NCI-H2196 treated with DMSO at 0.1 percent for 48 hours (cell line): ENCODE measurements around the gene PDZD7.

Experiments used
- DNase-seq: peaks from one replicate; lab custom pipeline; 2025; ENCODE audit not compliant: unreplicated experiment; lab: John Stamatoyannopoulos, UW

The PDZD7 gene

DNA sequence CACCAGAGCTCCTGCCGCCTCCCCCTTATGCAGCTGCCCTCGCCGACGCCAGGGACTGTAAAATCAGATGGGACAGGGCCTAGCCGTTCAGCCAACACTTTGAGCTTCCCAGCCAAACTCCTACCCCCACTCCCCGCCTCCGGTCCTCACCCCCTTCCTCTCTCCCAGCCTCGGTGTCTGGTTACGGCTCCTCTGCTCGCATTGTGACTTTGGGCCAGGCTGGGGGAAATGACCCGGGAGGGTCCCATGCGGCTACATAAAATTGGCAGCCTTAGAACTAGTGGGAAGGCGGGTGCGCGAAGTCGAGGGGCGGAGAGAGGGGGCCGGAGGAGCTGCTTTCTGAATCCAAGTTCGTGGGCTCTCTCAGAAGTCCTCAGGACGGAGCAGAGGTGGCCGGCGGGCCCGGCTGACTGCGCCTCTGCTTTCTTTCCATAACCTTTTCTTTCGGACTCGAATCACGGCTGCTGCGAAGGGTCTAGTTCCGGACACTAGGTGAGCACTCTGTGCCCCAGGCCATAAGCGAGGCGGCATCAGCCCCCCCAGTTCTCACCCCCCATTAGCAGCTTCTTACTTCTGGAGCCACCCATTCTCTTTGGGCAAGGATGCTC lies 30.8 kb upstream of the PDZD7 start, which contains the start of gene KAZALD1:
Gene KAZALD1 (plus strand): TSS at position 366 of the 608 bp plus-strand sequence. CDS start 604 bp downstream, outside the sequence.
- peak; percentile 7 for DNase-seq

DNA sequence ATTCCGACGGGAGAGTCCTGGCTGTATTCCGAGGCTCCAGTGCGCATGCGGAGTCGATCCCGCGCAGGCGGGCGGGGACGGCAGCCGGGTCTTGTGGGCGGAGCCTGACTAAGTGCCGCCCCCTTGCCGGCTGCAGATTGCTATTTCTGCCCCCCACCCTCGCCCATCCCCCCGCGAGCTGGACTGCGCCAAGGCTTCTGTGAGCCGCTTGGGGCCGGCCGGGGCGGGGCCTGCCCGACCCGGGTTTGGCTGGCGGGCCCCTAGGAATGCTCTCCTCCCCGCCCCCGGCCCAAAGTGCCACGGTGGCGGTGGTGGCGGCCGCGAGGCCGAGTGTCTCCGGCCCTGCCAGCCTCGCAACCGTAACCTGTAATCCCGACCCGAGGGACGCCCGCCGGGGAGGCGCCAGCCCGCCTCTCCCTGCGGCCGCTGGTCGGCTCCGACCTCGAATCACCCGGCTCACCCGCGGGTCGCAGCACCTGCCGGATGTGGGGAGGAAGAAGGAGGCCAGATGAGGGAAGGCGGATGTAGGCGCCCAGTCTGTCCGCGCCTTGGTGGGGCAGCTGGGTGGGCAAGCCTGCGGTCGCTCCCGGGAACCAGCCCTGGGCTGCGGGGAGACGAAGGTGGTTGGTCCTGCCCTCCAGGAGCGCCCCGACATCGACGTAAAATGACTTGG lies 30.2 kb upstream of the PDZD7 start:
- peak; percentile 45 for DNase-seq

GRCh38 chr10:101060036-101060950 lies 29.4 kb upstream of the PDZD7 start:
- peak; percentile 45 for DNase-seq

GRCh38 chr10:101056365-101057151 lies 25.6 kb upstream of the PDZD7 start:
- DNase-seq, result no peak

- no peak for DNase-seq
These were observed 24.5 kb upstream of the PDZD7 start for GRCh38 chr10:101055411-101055810.

DNA sequence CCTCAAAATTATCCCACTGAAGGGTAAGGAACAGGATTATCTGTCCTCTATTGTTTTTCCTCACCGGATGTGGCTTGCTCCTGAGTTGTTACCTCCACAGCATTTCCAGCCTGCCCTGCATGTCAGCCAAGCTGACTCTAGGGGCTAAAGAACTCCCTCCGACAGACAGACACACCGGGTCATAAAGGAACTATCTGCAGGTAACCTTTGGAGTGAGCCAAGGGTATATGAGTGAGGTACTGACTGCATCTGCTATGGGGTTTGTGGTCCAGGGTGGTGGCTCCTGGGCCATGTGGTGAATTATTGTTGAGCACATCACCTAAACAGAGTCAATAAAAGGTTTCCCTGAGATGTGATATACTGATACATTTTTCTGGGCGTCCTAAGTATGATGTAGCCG lies 23.9 kb upstream of the PDZD7 start:
- DNase-seq, result no peak

DNA sequence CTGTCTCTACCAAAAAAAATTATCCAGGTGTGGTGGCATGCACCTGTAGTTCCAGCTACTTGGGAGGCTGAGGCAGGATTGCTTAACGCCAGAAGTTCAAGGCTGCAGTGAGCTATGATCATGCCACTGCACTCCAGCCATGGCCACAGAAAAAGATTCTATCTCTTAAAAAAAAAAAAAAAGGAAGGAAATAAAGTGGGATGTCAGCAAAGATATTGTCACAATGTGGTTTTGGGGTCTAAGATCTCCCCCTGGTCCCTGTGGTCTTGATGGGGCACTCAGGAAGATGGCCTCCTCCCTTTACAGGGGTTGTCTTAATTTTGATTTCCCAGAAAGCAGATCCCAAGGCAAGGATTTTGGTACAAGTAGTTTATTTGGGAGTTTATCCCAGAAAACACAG lies 23.4 kb upstream of the PDZD7 start:
- no peak for DNase-seq

DNA sequence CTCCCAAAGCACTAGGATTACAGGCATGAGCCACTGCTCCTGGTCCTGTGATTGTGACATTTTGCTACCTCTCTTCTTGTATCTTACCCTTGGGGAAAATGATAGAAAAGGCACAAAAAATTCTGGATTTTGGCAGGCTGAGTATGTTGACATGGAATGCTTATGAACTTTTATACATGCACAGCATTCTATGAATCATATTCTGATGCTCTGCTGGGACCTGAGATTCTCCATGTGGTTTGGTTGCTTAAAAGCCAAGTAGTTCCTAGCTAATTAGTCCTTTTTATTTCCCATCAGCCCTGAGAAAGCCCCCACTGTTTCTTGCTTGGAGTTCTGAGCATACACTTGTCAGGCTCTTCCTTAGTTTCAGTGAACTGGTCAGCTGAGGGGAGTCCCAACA lies 22.6 kb upstream of the PDZD7 start:
- DNase-seq, result no peak

- peak; percentile 33 for DNase-seq
These were observed 21.4 kb upstream of the PDZD7 start for GRCh38 chr10:101052285-101052684.

- no peak for DNase-seq
These were observed 19.5 kb upstream of the PDZD7 start for GRCh38 chr10:101050208-101051069.

- no peak for DNase-seq
These were observed 17.3 kb upstream of the PDZD7 start for GRCh38 chr10:101047961-101048892.

- no peak for DNase-seq
These were observed 16.3 kb upstream of the PDZD7 start for GRCh38 chr10:101047268-101047667.

GRCh38 chr10:101046332-101047238 lies 15.7 kb upstream of the PDZD7 start:
- DNase-seq, result no peak

GRCh38 chr10:101044117-101044516 lies 13.2 kb upstream of the PDZD7 start:
- DNase-seq, result no peak

DNA sequence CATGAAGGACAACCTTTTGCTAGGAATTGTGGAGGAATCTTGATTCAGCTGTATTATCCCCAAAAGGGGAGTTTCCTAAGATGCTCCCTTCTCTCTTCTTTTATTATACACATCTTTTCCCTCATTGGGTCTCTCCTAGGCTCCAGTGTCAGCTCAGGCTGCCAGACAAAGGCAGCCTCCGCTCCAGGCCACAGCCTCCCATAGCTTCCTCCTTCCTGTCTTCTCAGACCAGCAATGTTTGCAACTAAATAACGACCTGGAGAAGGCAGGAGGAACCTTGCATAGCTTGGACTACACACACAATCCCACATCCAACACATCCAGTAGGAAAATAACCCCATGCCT lies 12.4 kb upstream of the PDZD7 start:
- DNase-seq, result no peak

GRCh38 chr10:101042667-101043362 lies 11.9 kb upstream of the PDZD7 start:
- DNase-seq, result peak; percentile 90

GRCh38 chr10:101042118-101042517 lies 11.2 kb upstream of the PDZD7 start:
- no peak for DNase-seq
